HG02798 (cell line): ENCODE measurements around the gene SYCP3.

Source experiments
- ATAC-seq: cut with Tn5 transposase; IDR thresholded peaks from one replicate; pipeline ENCODE4 v1.9.1; 2021; ENCODE audit warnings: mild to moderate bottlenecking; ENCODE audit not compliant: unreplicated experiment, poor library complexity

The SYCP3 gene

GRCh38 chr12:101719566-101719965 lies 19.7 kb downstream of the SYCP3 start:
- no peak for ATAC-seq

DNA sequence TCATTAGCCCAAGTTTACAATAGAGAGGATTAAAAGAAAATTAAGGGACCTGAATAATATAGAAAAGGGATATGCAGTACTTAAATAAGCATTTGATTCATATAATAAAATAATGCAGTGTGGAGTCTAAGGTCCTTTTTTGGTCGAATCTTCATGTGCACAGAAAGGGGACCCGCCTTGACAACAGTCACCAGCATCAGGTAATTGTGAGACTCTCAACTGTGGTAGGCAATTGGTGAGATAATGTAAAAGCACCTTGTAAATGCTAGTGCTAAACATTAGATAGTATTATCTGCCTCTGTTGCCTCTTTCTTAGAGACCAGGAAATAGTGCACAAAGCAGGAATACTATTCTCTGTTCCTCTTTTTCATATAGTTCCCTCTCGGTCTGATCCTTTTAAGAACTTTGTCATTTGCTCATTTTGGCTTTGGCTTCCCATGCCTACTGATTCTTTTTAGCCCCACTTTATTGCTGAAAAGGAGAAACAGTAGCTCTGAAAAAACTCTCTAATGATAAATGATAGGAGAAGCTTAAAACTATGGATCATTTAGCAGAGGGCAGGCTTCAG lies 24.3 kb downstream of the SYCP3 start:
- no peak for ATAC-seq

- ATAC-seq, result no peak
These were observed 25.3 kb downstream of the SYCP3 start for GRCh38 chr12:101713930-101714329.

- ATAC-seq, result no peak
These were observed 26.1 kb downstream of the SYCP3 start for GRCh38 chr12:101713059-101713682.

DNA sequence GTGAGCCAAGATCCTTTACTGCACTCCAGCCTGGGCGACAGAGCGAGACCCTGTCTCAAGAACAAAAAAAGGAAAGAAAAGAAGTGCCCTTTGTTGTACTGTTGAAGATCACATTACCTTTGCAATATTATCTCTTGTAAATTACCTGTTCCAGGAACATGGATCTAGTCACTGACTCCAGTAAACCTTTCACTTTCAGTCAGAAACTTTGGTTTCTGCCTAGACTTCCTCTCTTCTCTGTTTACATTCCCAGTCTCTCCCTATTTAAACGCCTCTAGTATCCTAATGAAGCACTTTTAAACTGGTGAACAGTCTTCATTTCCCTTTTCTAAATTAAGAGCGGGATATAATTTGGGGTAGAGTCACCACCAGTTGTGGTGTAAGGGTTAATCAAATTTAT lies 29.0 kb downstream of the SYCP3 start:
- ATAC-seq, result no peak

GRCh38 chr12:101707131-101707782 lies 32.0 kb downstream of the SYCP3 start:
- no peak for ATAC-seq

DNA sequence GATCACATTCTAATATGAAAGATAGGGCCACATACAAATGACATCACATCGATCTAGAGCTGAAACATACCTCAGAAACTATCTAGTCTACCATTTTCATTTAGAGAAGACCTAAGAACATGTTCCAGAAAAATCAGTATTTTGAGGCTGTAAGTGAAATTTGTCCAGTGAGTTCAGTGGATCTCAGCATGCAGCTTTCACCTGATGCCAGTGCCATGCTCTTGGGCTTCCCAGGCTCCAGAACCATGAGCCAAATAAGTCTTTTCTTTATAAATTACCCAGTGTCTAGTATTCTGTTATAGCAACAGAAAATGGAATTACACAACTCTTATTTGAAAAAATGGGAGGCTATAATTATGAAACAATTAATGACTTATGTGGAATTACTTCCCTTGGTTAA lies 32.9 kb downstream of the SYCP3 start:
- ATAC-seq, result no peak

- ATAC-seq, result no peak
These were observed 35.8 kb downstream of the SYCP3 start for GRCh38 chr12:101703487-101703886.

DNA sequence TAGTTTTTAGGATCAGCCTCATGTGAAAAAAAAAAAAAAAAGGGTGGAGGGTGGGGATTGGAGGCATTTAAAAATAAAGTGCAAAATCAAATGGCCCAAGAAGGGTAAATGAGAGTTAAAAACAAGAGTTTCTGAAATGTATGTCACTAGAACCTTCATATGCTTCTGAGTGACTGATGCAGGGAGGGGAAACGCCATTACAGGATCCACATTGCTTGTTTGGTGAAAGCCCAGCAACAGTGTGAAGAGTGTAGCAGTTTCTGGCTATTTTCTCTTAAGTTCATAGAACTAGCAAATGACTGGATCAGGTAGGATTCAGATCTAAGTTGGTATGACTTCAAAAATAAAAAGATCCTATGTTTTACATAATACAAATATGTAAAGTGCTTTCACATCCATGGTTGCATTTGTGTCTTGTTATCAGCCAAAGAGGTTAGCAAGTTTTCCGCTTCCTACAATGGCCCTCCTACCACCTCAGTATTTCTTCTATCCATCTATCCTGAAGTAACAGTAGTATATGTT lies 38.9 kb downstream of the SYCP3 start:
- no peak for ATAC-seq

DNA sequence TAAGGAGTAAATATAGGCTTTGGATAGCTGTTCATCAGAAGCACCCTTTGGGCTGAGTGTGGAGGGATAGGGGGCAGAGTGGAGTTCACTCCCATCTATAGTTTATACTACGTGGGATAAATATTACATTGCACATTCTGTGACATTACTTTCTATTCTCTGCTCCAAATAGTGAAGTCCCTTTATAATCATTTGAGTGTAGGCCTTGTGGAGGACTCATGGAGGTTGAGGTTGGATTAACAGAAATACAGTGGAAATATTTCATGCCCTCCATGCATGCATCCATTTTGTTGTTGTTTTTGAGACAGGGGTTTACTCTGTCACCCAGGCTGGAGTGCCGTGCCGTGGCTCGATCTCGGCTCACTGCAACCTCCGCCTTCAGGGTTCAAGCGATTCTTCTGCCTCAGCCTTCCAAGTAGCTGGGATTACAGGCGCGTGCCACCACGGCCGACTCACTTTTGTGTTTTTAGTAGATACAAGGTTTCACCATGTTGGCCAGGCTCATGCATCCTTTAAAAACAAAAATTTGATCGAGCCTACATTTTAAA lies 40.4 kb downstream of the SYCP3 start:
- ATAC-seq, result no peak

DNA sequence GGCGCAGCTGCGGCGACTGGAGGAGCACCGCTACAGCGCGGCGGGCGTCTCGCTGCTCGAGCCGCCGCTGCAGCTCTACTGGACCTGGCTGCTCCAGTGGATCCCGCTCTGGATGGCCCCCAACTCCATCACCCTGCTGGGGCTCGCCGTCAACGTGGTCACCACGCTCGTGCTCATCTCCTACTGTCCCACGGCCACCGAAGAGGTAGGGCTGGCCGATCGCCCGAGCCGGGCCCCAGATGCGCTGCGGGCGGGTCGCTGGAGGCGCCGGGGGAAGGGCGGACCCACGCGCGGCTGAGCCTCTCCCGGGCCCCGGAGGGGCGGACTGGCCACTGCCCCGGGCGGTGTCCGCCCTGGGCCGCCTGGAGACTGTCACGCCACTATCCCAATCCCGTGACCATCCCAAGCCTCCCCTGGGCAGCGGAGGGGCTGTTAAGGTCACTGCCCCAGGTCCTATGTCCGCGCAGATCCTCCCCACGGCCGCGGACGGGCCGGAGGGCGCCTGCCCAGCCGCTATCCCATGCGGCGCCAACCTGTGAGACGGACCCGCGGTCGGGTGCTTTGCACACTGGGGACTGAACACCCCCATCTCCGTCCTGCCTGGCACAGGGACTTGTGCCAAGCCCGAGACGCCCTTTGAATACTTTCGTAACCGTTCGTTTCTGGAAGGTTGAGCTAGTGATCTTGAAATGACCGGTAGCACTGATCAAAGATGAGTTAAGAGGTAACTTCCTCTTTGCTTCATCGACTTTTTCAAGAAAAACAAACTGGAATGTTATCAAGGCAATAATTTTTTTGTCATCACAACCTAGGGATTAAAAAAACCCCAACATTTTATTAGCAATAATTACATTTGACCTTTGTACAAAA lies 41.1 kb downstream of the SYCP3 start:
- peak; percentile 36 for ATAC-seq

DNA sequence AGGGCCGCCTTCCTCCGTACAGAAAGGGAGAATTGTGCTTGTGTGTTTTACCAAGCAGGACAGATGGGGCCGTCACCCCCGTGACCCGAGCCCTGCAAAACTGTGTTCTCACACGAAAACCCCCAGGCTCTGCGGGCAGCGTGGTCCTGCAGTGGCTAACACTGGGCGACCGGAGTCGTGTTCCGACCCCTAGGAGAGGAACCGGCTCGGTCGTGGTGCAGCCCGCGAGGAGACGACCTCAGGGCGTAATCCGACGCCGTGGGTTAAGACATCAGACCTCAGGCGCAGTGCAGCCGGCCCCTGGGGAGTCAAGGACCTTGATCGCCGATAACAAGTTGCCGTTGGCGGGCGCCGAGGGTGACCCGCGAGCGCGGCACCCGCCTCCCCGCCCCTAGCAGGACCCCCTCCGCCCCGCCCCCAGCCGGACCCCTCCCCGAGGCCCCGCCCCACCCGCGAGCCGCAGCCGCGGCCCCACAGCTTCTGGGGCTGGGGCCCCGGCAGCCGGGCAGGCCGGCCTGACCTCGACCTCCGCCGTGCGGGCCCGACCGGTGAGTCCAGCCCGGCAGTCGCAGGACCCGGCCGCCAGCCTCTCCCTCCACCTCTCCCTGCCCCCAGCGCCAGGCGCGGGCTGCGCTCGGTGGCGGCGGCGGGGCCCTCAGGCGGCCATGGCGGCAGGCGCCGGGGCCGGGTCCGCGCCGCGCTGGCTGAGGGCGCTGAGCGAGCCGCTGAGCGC lies 41.9 kb downstream of the SYCP3 start, which contains the start of gene CHPT1:
TSS of gene CHPT1 (plus strand) at position 444 of the 733 bp plus-strand sequence. CDS start at position 666, 222 bp downstream.
- ATAC-seq, result peak; percentile 73

DNA sequence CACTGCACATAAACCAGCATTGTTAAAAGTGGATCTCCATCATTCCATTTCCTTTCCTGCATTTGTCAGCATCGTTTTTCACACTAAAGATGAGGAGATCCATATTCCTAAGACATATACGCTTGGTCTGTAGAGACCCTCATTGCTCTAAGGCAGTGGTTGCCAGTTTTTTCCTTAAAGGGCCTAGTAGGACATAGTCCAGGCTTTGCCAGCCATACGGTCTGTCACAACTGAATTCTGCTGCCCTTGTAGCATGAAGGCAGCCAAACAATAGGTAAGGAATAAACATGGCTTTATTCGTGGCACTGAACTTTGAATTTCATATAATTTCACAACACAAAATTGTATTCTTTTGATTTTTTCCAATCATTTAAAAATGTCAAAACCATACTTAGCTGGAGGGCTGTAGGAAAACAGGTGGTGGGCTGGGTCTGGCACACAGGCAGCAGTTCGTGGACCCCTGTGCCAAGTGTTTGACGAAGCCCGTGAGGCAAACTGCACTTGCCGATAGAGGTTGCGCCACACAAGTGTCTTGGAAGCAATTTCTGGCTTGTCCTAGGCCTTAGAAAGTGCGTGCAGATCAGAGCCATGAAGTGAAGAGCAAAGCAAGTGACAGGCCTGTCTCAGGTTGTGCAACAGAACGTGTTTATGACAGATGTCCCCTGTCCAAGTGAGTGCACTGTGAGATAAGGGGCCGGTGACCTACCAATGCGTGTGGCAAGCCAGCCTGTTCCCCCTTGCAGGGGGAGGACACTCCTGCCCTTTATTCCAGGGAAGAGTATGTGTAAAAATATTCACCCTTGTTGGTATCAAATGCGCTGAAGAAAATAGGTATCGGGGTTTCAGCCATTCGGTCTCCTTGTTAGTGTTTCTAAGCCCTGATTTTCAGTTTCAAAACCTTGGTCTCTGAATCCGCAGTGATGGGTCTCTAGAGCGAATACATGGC lies 42.7 kb downstream of the SYCP3 start:
- ATAC-seq, result peak; percentile 33

- no peak for ATAC-seq
These were observed 43.6 kb downstream of the SYCP3 start for GRCh38 chr12:101695706-101696105.

DNA sequence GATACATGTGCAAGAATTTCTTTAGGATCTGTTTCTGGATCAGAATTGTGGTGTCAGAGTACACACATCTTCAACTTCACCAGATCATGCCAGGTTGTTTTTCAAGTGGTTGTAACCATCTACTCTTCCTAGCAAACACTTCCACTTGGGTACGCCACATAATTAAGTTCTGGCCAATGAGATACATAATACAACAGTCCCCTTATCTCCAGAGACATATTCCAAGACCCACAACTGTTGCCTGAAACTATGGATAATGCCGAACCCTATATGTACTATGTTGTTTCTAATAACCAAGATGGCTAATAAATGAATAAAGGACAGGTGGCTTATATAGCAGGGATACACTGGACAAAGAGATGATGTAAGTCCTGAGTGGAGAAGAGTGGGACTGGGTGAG lies 44.3 kb downstream of the SYCP3 start:
- ATAC-seq, result no peak

DNA sequence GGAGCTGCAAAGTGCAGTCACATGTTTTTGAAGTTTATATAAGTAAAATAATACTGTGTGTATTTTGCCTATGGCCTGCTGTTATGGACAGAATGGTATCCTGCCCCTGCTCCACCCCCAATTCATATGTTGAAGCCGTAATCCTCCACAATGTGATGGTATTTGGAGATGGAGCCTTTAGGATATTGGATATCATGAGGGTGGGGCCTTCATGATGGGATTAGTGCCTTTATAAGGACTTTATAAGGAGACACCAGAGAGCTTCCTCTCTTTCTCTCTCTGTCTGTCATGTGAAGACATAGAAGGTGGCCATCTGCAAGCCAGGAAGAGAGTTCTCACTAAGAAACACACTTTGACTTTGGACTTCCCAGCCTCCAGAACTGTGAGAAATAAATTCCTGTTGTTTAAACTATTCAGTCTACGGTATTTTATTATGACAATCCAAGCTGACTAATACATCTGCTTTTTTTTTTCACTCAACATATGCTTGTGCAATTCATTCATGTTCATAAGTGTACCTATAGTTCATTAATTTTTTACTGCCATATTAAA lies 44.9 kb downstream of the SYCP3 start:
- no peak for ATAC-seq

DNA sequence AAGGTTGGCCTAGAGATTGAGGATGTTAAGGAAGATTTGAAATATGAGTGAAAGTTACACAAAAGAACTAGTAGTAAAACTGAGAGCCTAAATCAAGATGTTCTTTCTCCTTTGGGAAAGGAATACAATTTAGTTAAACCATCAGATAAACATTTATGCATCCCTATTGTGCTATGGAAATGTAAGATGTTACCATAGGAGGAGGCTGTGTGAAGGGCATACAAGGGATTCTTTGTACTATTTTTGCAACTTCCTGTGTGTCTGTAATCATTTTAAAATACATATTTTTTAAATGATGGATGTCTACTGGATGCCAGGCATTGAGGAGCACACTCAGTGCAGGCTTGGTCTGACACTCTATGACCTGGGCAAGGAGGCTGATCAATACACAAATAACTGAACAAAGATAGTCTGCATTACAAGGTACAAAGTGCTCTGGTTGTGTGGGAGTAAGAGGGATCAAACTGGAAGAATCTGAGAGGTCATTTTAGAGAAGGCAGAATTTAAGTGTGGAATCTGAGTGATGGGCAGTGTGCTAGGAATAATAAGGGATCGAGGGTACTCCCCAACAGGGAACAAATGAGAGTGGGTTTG lies 47.7 kb downstream of the SYCP3 start:
- ATAC-seq, result no peak

DNA sequence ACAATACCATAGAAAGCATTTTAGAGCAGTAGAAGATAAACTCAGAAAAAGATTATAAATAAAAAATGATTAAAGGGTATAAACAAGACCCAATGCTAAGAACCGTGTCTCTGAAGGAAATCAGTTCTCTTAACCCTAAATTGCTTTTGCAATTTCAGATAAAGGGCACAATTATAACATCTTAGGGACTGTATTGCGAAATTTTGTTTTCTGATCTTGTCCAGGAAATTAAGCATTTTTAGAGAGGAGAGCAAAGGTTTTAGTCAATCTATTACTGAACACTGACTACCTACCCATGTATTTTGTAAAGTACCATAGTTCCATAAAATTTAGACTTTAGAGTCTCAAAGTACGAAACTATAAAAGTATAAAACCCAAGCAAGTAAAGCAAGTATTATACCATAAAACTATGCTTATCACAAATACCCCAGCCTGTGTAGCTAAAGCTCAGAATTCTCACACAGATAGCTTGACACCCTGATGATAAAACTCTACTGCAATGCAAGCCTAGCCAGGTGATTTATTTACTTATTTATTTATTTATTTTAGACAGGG lies 48.6 kb downstream of the SYCP3 start:
- no peak for ATAC-seq
